ENCODE data around the gene WWC2. TPM values are rescaled to one million over a fixed set of nuclear protein-coding genes. Genes with fewer than 3 reads are reported as not detected.
A peak's percentile ranks its signal among the peaks of the same experiment; 100 is the strongest.

WWC2 gene
- total and polyA plus RNA-seq, 4 experiments from 2014 or later = 2.3 to 7.6 (median 5.2) TPM

GRCh38 chr4:183349673-183350072 lies 250.6 kb downstream of the WWC2 start:
- no peaks in the 10 kb centered on the region for H3K9me3 ChIP-seq (ENCODE audit: control insufficient read depth in 1 of 2, low read length in 2 of 2)
- H3K4me3 ChIP-seq (ENCODE audit: low read length in 2 of 2) = no peak overlapping the region
- Mint-ChIP-seq H3K9me3 (no peaks in the 10 kb centered on the region), H3K4me1 (peaks cover 2 to 13% (median 6%) of the 10 kb centered on the region in 4 donors), H3K36me3 (no peaks in the 10 kb centered on the region), H3K4me3 (no peak overlapping the region), H3K27me3 (peaks cover 16 to 31% of the 10 kb centered on the region in 2 donors), H3K27ac (no peak overlapping the region)
- no peaks in the 10 kb centered on the region for H3K36me3 ChIP-seq (ENCODE audit: insufficient read depth, low read length)
- intact Hi-C loops (cut with micrococcal nuclease) = no loop called here
- no peak for DNase-seq
- ChIA-PET CTCF (ENCODE audit: partially characterized antibody) (no interaction called here), POLR2A (ENCODE audit: partially characterized antibody) (no interaction called here)
- no peak overlapping the region for H3K27ac ChIP-seq (ENCODE audit: low read depth, low read length)
- no peaks in the 10 kb centered on the region for H3K27me3 ChIP-seq (ENCODE audit: insufficient read depth, low read length)
- no peaks in the 10 kb centered on the region for H3K4me1 ChIP-seq (ENCODE audit: insufficient read depth, low read length)

DNA sequence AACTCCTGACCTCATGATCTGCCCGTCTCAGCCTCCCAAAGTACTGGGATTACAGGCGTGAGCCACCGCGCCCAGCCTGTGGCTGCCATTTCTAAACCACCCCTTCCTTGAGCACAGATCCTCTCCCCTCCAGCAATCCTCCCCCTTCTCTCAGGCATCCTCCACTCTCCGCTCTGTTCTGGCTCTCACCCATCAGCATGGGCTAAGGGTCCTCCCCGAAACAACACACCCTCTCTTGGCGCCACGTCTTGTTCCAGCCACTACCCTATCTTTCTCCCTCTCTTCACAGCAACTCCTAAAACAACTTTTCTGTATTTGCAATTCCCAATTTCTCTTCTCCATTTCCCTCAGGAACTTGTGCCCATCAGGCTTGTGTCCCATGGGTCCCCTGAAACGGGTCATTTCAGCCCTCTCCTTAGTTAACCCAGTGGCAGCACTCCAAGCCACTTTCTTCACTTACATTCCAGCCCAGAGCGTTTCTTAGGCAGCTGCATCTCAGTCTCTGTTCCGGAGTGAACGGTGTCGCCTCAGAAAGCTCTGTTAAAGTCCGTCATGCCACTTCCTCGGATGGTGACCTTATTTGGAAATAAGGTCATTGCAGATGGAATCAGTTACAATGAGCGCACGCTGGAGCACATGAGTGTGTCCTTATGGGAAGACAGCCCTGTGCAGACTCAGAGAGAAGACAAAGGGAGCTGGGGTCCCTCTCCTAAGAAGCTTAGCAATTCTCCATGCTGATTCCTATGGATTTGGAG lies 251.4 kb downstream of the WWC2 start:
- ChIA-PET CTCF (ENCODE audit: partially characterized antibody) (no interaction called here), POLR2A (ENCODE audit: partially characterized antibody) (no interaction called here)
- H3K9me3 Mint-ChIP-seq = no peaks in the 10 kb centered on the region
- no peaks in the 10 kb centered on the region for H3K9me3 ChIP-seq (ENCODE audit: control insufficient read depth in 1 of 2, low read length in 2 of 2)
- H3K4me1 Mint-ChIP-seq = peaks cover 2 to 13% (median 6%) of the 10 kb centered on the region in 4 donors
- H3K36me3 ChIP-seq (ENCODE audit: insufficient read depth, low read length) = no peaks in the 10 kb centered on the region
- no peak overlapping the region for H3K27ac ChIP-seq (ENCODE audit: low read depth, low read length)
- intact Hi-C loops (cut with micrococcal nuclease) = no loop called here
- H3K4me3 Mint-ChIP-seq = peak overlapping the region in 1 of 8 donors; percentile 36
- no peaks in the 10 kb centered on the region for H3K4me1 ChIP-seq (ENCODE audit: insufficient read depth, low read length)
- H3K27me3 ChIP-seq (ENCODE audit: insufficient read depth, low read length) = no peaks in the 10 kb centered on the region
- H3K27me3 Mint-ChIP-seq = peaks cover 13 to 27% of the 10 kb centered on the region in 2 donors
- H3K36me3 Mint-ChIP-seq = no peaks in the 10 kb centered on the region
- H3K27ac Mint-ChIP-seq = no peak overlapping the region
- H3K4me3 ChIP-seq (ENCODE audit: low read length in 2 of 2) = no peak overlapping the region
- no peak for DNase-seq

- ChIA-PET POLR2A (ENCODE audit: partially characterized antibody) (no interaction called here), CTCF (ENCODE audit: partially characterized antibody) (no interaction called here)
- no peaks in the 10 kb centered on the region for H3K27me3 ChIP-seq (ENCODE audit: insufficient read depth, low read length)
- H3K9me3 ChIP-seq (ENCODE audit: control insufficient read depth in 1 of 2, low read length in 2 of 2) = no peaks in the 10 kb centered on the region
- H3K4me1 ChIP-seq (ENCODE audit: insufficient read depth, low read length) = no peaks in the 10 kb centered on the region
- Mint-ChIP-seq H3K4me3 (no peak overlapping the region), H3K27me3 (peaks cover 11 to 33% of the 10 kb centered on the region in 2 donors), H3K27ac (no peak overlapping the region), H3K36me3 (no peaks in the 10 kb centered on the region), H3K4me1 (peaks cover 2 to 13% (median 6%) of the 10 kb centered on the region in 4 donors), H3K9me3 (no peaks in the 10 kb centered on the region)
- no peak overlapping the region for H3K4me3 ChIP-seq (ENCODE audit: low read length in 2 of 2)
- no peak for DNase-seq
- no peak overlapping the region for H3K27ac ChIP-seq (ENCODE audit: low read depth, low read length)
- intact Hi-C loops (cut with micrococcal nuclease) = no loop called here
- H3K36me3 ChIP-seq (ENCODE audit: insufficient read depth, low read length) = no peaks in the 10 kb centered on the region
These were observed 253.5 kb downstream of the WWC2 start for GRCh38 chr4:183352546-183352945.

DNA sequence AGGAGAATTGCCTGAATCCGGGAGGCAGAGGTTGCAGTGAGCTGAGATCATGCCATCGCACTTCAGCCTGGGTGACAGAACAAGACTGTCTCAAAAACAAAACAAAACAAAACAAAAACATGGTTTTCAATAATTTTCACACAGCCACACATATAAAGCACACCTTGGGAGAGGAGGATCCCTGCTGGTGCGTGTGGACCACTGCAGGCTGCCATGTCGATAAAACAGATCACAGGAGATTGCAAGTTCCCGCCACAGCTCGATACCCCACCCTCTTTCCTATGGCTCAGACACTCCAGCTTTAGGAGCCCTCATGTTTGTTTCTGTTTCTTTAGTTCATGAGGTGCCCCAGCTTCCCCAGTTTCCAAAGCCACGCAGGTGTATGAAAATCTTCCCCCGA lies 254.5 kb downstream of the WWC2 start:
- H3K4me1 Mint-ChIP-seq = peaks cover 2 to 12% (median 6%) of the 10 kb centered on the region in 4 donors
- no peaks in the 10 kb centered on the region for H3K9me3 Mint-ChIP-seq
- CTCF ChIA-PET (ENCODE audit: partially characterized antibody) = no interaction called here
- H3K36me3 Mint-ChIP-seq = no peaks in the 10 kb centered on the region
- H3K4me3 Mint-ChIP-seq = no peak overlapping the region
- POLR2A ChIA-PET (ENCODE audit: partially characterized antibody) = no interaction called here
- H3K27ac Mint-ChIP-seq = no peak overlapping the region
- intact Hi-C loops (cut with micrococcal nuclease) = no loop called here
- H3K27me3 ChIP-seq (ENCODE audit: insufficient read depth, low read length) = no peaks in the 10 kb centered on the region
- no peaks in the 10 kb centered on the region for H3K36me3 ChIP-seq (ENCODE audit: insufficient read depth, low read length)
- H3K4me1 ChIP-seq (ENCODE audit: insufficient read depth, low read length) = no peaks in the 10 kb centered on the region
- DNase-seq = no peak
- no peak overlapping the region for H3K4me3 ChIP-seq (ENCODE audit: low read length in 2 of 2)
- H3K9me3 ChIP-seq (ENCODE audit: control insufficient read depth in 1 of 2, low read length in 2 of 2) = no peaks in the 10 kb centered on the region
- no peak overlapping the region for H3K27ac ChIP-seq (ENCODE audit: low read depth, low read length)
- H3K27me3 Mint-ChIP-seq = peaks cover 12 to 29% of the 10 kb centered on the region in 2 donors

DNA sequence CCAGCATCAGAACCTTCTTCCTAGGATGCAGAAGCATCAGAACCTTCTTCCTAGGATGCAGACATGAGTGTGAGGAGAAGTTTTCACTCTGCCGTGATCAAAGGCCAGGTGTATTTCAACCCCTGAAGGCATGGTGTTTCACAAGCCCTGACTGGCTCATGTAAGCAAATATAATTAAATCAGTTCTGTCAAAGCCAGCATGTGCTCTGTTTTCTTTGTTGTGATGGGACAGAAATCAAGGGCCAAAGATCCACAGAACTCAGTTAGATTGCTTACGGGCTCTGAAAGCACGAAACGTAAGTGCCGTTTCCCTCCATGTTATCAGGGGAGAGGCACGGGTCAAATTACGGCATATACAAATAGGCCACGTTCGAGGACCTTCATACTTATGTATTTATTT lies 255.2 kb downstream of the WWC2 start:
- no peak overlapping the region for H3K4me3 Mint-ChIP-seq
- H3K36me3 Mint-ChIP-seq = no peaks in the 10 kb centered on the region
- H3K27ac ChIP-seq (ENCODE audit: low read depth, low read length) = no peak overlapping the region
- DNase-seq = no peak
- H3K4me1 ChIP-seq (ENCODE audit: insufficient read depth, low read length) = no peaks in the 10 kb centered on the region
- peaks cover 12 to 24% of the 10 kb centered on the region in 2 donors for H3K27me3 Mint-ChIP-seq
- intact Hi-C loops (cut with micrococcal nuclease) = loop anchor here (1.0 kb wide), 1 partner anchor 15 kb away; no protein-coding TSS in a partner anchor
- CTCF ChIA-PET (ENCODE audit: partially characterized antibody) = no interaction called here
- no peaks in the 10 kb centered on the region for H3K36me3 ChIP-seq (ENCODE audit: insufficient read depth, low read length)
- no peak overlapping the region for H3K4me3 ChIP-seq (ENCODE audit: low read length in 2 of 2)
- no peaks in the 10 kb centered on the region for H3K9me3 Mint-ChIP-seq
- POLR2A ChIA-PET (ENCODE audit: partially characterized antibody) = no interaction called here
- no peaks in the 10 kb centered on the region for H3K27me3 ChIP-seq (ENCODE audit: insufficient read depth, low read length)
- H3K4me1 Mint-ChIP-seq = peaks cover 2 to 9% (median 4%) of the 10 kb centered on the region in 4 donors
- no peak overlapping the region for H3K27ac Mint-ChIP-seq
- no peaks in the 10 kb centered on the region for H3K9me3 ChIP-seq (ENCODE audit: control insufficient read depth in 1 of 2, low read length in 2 of 2)

GRCh38 chr4:183355405-183355804 lies 256.3 kb downstream of the WWC2 start:
- Mint-ChIP-seq H3K4me3 (no peak overlapping the region), H3K27me3 (peaks cover 10 to 21% of the 10 kb centered on the region in 2 donors)
- POLR2A ChIA-PET (ENCODE audit: partially characterized antibody) = no interaction called here

GRCh38 chr4:183356173-183356830 lies 257.2 kb downstream of the WWC2 start:
- H3K27me3 ChIP-seq (ENCODE audit: insufficient read depth, low read length) = no peaks in the 10 kb centered on the region
- Mint-ChIP-seq H3K4me1 (no peaks in the 10 kb centered on the region), H3K27me3 (peaks cover 5 to 17% of the 10 kb centered on the region in 2 donors), H3K27ac (no peak overlapping the region), H3K36me3 (no peaks in the 10 kb centered on the region), H3K4me3 (no peak overlapping the region), H3K9me3 (peaks cover 0 to 2% (median 0%) of the 10 kb centered on the region in 8 donors)
- H3K4me1 ChIP-seq (ENCODE audit: insufficient read depth, low read length) = no peaks in the 10 kb centered on the region
- CTCF ChIA-PET (ENCODE audit: partially characterized antibody) = interaction anchor here (1.9 kb wide), 1 partner anchor 23 kb away, joined by 4 read pairs; no protein-coding TSS in a partner anchor
- DNase-seq = no peak
- intact Hi-C loops (cut with micrococcal nuclease) = no loop called here
- no peaks in the 10 kb centered on the region for H3K9me3 ChIP-seq (ENCODE audit: control insufficient read depth in 1 of 2, low read length in 2 of 2)
- POLR2A ChIA-PET (ENCODE audit: partially characterized antibody) = no interaction called here
- H3K4me3 ChIP-seq (ENCODE audit: low read length in 2 of 2) = no peak overlapping the region
- H3K27ac ChIP-seq (ENCODE audit: low read depth, low read length) = no peak overlapping the region
- H3K36me3 ChIP-seq (ENCODE audit: insufficient read depth, low read length) = no peaks in the 10 kb centered on the region

More at GRCh38 chr4:183355405-183355804, 256.3 kb downstream of the WWC2 start:
- Histone ChIP-seq H3K27me3 (ENCODE audit: insufficient read depth, low read length) (no peaks in the 10 kb centered on the region), H3K27ac (ENCODE audit: low read depth, low read length) (no peak overlapping the region), H3K4me1 (ENCODE audit: insufficient read depth, low read length) (no peaks in the 10 kb centered on the region), H3K36me3 (ENCODE audit: insufficient read depth, low read length) (no peaks in the 10 kb centered on the region), H3K4me3 (ENCODE audit: low read length in 2 of 2) (no peak overlapping the region), H3K9me3 (ENCODE audit: control insufficient read depth in 1 of 2, low read length in 2 of 2) (no peaks in the 10 kb centered on the region)
- H3K4me1 Mint-ChIP-seq = peaks cover 0 to 2% (median 1%) of the 10 kb centered on the region in 4 donors
- intact Hi-C loops (cut with micrococcal nuclease) = no loop called here
- H3K27ac Mint-ChIP-seq = no peak overlapping the region
- no peak for DNase-seq
- H3K36me3 Mint-ChIP-seq = no peaks in the 10 kb centered on the region
- CTCF ChIA-PET (ENCODE audit: partially characterized antibody) = interaction anchor here (1.9 kb wide), 1 partner anchor 23 kb away, joined by 4 read pairs; no protein-coding TSS in a partner anchor
- no peaks in the 10 kb centered on the region for H3K9me3 Mint-ChIP-seq

Measured in CD4-positive, alpha-beta memory T cell (primary cell).